Embryonic facial prominence (tissue), 1 donor: ENCODE data around the gene SPATA25.
"Not testable (repeated sequence)": the region's sequence is repeated elsewhere in the genome, so short reads cannot be mapped to it uniquely, and the experiment has no call there.

Experiments used
- DNase-seq: peaks from one replicate; pipeline ENCODE4 v3.0.0-alpha.2; 2016; ENCODE audit errors: extremely low spot score

The SPATA25 gene, protein sequence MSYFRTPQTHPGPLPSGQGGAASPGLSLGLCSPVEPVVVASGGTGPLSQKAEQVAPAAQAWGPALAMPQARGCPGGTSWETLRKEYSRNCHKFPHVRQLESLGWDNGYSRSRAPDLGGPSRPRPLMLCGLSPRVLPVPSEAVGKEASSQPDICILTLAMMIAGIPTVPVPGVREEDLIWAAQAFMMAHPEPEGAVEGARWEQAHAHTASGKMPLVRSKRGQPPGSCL

DNA sequence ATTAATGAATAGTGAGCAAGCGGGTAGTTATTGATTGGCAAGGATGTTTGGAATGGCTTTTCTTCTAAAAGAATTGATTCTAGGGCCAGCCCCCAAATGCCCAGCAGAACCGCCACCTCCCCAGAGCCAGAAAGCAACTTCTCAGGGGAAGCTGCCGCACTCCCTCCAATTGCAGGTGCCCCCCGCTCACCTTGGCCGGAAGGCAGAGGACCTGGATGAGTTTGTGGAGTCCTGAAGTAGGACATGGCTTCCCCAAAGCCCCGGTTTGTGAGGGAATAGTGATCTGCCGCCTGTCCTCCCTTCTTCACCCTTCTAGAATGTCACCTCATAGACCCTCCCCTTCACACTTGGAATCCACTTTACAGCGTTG, at the start of gene SPATA25:
TSS of gene SPATA25 (minus strand) at position 277 of the 370 bp plus-strand sequence. CDS start at position 245, 32 bp downstream.
- no peak for DNase-seq

DNA sequence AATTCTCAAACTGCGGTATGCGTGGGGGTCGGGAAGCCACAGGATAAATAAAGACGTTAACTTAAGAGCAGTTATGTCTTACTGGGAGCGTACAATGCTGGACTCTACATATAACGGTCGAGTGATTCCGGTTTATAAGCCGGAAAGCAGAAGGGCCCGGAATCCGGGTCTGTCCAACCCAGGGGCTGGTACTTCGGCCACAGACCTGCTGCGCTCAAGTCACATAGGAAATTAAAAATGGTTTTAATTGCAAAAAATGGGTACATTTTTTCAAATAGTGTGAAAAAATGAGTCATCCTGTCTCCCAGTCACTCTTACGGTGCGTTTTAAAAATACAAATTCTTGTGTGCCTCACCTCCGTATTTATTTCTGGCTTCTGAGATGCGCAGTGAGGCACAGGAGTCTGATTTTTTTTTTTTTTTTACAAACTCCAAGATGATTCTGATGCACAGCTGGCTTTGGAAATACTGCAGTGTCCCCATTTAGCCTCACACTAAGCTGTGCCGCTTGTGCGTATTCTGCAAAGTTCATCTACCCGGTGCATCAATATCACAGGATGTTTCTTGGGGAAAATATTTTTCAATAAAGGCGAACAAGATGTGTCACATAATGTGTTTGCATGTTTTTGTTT, 48.1 kb upstream of the SPATA25 start:
- no peak for DNase-seq

DNA sequence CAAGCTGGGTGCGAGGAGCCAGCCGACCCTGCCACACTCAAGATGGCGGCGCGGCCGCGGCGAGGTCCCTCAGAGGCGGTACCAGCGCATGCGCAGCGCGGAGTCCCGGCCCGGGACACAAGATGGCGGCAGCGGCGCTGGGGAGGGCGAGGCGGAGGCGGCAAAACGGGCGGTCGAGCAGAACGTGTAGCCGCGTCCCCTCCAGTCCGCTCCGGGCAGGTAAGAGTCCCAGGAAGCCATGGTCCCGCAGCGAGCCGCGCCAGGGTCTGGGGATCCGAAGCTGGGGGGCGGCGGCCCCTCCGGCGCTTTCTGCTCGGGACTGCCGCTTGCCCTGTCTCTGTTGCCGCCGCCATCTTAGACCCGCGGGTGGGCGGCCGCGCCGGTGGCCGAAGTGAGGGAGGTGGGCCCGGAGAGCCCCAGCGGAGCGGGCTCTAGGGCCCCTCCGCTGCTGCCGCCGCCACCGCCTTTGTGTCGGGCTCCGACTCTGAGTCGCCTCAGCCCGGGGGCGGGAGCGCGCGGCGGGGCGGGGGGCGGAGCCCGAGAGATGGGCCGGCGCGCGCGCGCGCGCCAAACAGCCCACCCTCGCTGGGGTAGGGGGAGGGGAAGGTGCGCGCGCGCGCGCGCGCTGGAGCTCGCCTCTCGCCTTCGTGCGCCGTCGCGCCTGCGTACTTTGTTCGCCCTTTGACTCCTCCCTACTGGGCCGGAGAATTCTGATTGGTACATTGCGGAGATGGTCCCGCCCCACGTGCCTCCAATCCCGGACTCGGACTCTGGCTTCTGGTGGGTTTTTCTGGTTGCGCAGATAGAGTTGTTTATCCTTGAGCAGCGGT, 47.4 kb upstream of the SPATA25 start, which contains the start of gene PCIF1:
TSS of gene PCIF1 (plus strand) at position 98 of the 830 bp plus-strand sequence. CDS start 4,317 bp downstream, outside the sequence.
- peak; percentile 97 for DNase-seq

DNA sequence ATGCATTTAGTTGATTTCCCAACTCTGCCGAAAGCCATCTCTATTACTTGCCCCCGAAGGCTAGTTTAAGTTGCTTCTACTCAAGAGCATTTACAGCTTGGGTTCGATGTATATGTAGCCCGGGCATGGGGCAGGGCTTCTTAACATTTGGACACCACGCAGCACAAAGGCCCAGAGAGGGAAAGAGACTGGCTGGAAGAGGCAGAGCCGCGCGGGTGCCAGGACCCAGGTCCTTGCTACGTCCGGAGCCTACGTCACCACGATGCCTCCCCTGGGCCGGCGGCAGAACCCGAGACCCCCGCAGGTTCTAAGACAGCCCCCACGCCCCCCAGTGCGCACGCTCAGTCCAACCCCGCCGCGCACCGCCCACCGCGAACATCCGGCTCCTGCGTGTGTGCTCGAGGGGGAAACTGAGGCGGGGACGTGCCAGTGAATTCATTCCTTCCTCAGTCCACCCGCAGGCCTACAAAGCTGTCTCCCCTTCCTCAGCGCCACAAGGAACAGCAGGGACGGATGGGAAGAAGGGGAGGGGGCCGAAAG, 46.7 kb upstream of the SPATA25 start:
- peak; percentile 69 for DNase-seq

DNA sequence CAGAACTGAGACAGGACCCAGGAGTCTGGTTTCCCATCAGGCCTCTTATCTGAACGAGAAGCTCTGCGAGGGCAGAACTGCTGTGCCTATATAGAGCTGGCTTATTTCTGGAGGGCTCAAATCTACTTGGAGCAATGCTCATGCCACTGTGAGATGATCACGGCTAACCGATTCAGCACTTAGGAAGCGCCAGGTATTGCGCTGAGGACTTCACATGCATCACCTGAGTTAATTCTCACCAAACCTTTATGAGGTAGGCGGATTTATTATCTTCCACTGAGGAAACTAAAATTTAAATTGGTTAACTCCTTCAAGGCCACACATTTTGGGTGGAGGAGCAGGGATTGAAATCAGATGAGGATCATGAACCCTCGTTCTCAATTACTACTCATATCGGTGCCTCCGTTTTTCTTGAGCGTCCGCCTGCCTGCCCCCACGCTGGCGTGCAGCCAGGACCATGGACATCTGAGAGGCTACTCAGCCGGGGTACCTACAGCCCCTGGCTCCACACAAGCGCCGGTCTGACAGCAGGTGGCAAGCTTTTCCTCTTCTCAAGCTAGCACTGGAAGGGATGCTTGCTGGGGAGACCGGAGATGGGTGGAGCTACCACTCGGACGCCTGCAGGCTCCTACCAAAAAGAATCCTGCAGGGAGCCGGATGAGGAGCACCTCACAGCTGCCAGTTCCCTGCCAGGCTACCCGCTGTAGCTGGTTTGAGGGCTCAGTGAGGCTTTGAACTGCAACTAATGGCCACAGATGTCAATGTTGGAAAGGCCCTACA, 46.0 kb upstream of the SPATA25 start:
- peak; percentile 27 for DNase-seq

DNA sequence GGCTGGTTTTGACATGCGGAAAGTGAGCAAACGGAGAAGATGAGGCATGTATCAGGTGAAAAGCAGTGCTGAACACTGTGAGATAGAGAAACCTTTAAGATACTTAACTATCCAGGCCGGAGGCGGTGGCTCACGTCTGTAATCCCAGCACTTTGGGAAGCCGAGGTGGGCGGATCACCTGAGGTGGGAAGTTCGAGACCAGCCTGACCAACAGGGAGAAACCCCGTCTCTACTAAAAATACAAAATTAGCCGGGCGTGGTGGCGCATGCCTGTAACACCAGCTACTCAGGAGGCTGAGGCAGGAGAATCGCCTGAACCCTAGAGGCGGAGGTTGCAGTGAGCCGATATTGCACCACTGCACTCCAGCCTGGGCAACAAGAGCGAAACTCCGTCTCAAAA, 44.3 kb upstream of the SPATA25 start:
- not testable (repeated sequence) for DNase-seq

DNA sequence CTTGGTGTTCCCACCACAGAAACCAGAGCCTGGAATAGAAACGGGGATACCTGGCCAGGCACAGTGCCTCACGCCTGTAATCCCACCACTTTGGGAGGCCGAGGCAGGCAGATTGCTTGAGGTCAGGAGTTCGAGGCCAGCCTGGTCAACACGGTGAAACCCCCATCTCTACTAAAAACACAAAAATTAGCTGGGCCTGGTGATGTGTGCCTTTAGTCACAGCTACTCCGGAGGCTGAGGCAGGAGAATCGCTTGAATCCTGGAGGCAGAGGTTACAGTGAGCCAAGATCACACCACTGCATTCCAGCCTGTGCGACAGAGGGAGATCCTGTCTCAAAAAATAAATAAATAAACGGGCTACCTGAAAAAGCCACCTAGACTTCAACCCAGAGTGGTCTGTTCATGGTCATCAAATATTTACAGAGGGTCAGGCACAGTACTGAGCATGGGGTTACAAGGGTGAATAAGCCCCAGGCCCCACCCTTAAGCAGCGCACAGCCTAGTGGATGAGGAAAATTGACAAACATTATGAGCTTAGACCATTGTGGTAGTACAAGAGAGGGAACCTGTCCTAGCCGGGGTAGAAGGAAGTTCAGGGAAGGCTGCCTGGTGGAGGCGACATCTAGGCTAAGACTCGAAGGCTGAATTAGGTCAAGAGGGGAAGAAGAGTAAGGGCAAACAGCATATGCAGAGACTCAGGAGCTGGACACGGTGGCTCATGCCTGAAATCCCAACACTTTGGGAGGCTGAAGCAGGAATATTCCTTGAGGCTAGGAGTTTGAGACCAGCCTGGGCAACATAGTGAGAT, 39.9 kb upstream of the SPATA25 start:
- DNase-seq: no peak

DNA sequence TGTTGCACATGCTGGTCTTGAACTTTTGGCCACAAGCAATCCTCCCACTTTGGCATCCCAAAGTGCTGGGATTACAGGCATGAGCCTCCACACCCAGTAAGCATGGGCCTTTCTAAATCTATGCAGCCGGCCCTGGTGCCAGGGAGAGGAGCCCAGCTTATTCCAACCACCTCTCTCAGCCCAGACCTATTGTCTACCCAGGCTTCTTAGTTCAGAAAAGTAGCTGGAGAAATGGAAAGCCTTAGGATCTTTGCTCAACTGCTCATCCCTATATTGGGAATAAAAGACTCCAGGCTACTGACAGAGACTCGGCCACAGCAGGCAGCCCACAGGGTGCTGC, 39.3 kb upstream of the SPATA25 start:
- DNase-seq: no peak

DNA sequence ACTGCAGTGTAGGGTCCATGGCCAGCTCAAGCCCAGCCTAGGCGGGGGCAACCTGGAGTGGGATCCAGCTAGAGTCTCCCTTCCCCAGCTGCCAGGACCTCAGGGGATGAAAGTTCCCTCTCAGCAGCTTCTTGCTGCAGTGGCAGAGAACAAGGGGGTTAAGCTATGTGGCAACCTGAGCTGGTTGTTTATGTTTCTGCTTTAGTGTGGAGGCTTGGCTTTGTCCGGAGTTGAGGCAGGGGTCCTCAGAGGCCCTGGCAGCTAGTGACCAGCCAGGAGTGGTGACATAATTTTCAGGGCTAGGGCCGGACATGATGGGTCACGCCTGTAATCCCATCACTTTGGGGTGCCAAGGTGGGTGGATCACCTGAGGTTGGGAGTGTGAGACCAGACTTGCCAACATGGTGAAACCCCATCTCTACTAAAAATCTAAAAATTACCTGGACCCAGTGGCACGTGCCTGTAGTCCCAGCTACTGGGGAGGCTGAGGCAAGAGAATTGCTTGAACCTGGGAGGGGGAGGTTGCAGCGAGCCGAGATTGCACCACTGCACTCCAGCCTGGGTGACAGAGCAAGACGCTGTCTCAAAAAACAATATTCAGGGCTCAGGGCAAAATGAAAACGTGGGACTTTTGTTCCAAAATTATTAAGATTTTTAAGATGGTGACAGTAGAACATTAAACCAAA, 38.5 kb upstream of the SPATA25 start:
- DNase-seq: no peak

DNA sequence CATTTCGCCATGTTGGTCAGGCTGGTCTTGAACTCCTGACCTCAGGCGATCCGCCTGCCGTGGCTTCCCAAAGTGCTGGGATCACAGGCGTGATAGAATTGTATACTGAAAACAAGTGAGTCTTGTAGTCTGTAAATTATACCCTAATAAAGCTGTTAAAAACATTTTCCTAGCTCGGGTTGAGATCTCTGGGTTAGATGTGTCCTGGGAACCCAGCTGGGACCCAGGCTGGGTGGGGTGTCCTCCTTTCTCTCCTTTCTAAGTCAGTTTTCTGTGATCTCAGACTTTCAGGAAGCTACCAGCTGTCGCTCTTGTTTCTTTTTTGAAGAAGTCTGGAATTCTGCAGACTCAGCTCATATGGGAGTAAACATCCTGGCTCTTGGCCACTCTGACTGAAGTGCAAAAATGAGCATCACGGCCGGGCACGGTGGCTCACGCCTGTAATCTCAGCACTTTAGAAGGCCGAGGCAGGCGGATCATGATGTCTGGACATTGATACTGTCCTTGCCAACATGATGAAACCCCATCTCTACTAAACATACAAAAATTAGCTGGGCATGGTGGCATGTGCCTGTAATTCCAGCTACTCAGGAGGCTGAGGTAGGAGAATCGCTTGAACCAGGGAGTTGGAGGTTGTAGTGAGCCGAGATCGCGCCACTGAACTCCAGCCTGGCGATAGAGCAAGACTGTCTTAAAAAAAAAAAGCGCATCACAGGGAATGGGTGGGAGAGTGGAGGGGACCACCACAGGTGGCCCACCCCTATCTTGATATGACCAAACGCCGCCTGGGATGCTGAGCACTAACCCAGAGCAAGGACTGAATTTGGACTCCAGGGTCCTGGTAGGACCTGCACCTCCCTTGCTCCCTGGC, 37.2 kb upstream of the SPATA25 start:
- no peak for DNase-seq

DNA sequence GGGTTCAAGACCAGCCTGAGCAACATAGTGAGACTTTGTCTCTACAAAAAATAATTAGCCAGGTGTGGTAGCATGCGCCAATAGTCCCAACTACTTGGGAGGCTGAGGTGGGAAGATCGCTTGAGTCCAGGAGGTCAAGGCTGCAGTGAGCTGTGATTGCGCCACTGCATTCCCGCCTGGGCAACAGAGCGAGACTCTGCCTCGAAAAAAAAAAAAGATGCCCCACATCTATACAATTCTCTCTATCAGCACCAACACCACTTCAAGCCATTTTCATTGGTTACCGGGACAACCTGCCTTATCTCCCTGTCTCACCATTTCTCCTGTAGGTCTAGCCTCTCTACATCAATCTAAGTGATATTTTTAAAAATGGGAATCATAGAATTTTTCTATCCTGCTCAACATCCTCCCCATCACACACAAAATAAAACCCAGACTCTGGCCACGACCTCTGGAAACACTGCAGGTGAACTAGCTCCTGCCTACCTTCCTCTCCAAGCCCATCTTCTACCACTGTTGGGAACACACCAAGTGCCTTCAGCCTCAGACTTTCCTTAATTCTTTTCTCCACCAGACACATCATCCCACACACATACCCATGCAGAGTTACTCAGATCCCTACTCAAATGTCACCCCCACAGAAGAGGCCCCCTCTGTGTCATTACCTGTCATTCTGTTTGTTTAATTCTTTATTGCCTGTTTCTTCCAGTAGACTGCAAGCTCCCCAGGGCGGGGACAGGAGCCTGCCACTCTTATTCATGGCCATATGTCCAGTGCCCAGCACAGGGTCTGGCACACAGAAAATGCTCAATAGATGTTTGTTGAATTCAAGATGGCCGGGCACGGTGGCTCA, 34.1 kb upstream of the SPATA25 start:
- DNase-seq: no peak

DNA sequence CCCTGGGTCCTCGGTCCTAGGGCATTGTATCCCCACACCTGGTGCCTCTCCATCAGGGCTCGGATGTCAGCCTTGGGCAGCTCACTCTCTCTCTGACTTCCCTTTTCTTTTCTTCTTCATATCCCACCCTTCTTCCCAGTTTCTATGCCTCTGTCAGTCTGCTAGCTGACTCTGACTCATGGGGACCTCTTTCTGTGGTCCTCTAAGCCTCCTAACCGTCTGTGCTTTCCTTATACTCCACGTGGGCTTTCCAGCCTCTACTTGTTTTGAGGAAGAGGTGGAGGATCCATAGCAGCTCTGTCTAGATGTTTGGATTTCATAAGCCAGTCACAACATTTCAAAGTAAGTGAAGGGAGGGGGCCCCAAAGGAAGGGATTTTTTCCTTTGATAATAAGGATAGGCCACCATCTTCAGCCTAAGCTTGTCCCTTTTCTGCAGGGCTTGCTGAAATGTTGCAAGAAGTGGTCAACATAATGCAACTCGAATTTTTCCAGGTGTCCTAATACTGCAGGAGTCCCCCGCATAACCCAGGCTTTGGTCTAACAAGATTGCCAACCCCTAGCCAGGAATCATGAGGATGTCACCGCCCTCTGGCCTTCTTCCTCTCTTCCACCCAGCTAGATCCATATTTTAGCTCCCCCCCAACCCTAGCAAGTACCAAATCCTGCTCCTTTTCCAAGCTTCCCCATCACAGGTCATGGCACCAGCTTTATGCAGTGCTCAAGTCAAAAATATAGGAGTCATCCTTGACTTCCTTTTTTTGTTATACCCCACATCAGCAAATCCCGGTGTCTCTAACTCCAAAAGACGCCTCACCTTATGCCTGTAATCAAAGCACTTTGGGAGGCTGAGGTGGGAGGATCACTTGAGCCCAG, 33.3 kb upstream of the SPATA25 start:
- DNase-seq: no peak

DNA sequence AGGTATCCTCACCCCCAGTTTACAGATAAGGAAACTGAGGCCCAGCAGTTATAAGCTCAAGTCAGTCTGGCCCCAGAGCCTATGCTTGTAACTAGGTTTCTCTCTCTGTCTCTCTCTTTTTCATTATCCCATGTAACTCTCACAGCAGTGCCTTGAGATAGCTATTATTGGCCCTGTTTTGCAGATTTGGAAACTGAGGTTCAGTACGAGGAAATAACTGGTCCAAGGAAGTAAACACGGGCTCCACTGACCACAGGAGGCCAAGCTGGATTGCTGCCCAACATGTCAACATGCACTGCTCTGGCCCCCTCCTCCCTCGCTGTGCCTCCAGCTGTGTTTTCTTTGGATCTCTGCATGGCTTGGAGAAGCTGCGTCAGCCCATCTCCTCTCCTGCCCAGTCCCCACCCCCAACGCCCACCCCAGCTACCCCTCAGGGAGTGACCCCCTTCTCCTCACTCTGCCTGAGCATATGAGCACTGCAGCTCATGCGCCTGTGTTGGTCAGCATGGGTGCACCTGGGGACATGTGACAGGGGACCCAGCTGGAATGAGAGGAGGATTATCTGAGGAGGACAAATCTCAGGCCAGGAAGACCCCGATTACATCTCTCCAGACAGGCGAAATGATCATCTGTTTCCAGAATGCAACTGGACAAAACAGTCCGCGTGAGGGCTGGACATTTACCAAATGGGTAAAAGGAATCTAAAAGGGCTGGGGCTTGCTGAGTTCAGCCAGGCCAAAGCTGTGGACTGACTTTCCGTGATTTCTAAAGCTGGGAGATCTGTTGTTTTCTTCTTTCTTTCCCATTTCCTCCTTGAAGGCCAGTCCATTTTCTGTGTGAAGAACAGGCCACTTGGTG, 32.3 kb upstream of the SPATA25 start:
- DNase-seq: no peak

DNA sequence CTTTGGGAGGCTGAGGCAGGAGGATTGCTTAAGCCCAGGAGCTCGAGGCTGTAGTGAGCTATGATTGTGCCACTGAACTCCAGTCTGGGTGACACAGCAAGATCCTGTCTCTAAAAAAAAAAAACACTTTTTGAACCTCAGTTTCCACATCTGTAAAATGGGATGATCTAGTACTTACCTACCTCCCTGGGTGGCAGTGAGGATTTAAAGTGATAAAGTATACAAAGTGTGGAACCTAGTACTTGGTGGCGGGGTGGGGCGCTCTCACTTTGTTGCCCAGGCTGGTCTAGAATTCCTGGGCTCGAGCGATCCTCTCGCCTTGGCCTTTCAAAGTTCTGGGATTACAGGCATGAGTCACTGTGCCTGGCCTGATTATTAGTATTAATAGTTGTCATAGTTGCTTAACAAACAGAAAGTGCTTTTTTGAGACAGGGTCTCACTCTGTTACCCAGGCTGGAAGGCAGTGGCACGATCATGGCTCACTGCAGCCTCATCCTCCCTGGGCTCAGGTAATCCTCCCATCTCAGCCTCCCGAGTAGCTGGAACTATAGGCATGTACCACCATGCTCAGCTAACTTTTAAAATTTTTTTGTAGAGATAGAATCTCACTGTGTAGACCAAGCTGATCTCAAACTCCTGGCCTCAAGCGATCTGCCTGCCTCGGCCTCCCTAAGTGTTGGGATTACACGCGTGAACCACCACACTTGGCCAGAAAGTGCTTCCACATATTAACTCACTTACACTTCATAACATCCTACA, 31.5 kb upstream of the SPATA25 start:
- no peak for DNase-seq

DNA sequence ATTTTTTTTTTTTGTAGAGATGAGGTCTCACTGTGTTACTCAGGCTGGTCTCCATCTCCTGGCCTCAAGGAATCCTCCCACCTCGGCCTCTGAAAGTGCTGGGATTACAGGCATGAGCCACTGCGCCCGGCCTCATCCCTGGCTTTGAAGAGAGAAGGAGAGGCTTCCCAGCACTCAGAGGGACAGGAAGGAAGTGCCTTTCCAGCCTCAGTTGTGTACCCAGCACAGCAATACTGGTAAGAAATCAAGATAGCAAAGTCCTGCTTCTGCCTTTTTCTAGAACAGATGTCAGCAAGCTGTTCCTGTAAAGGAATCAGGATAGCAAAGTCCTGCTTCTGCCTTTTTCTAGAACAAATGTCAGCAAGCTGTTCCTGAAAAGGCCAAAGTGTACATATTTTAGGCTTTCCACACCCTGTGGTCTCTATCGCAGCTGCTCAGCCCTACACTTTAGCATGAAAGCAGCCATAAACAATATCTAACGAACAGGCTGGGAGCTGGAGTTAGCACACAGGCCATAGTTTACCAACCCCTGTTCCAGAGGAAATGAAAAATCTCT, 30.8 kb upstream of the SPATA25 start:
- DNase-seq: no peak
